Measurements from ENCODE around the gene TRIP10. TPM values are rescaled to one million over a fixed set of nuclear protein-coding genes. Genes with fewer than 3 reads are reported as not detected.

The TRIP10 gene
- total RNA-seq, 4 donors from 2014 or later = 48.9 to 65.8 (median 58.8) TPM

GRCh38 chr19:6718741-6719539, 20.5 kb upstream of the TRIP10 start:
- no peak for DNase-seq

GRCh38 chr19:6719540-6719861, 20.0 kb upstream of the TRIP10 start:
- no peaks in the 10 kb centered on the region for H3K27me3 ChIP-seq
- peaks cover 12 to 26% of the 10 kb centered on the region in 2 donors for H3K4me1 ChIP-seq
- DNase-seq = no peak
- WGBS, 2 donors = 76 to 78% methylated on average over 6 of the region's 6 CpGs
- intact Hi-C loops (cut with DNase I) = no loop called here
- no peaks in the 10 kb centered on the region for H3K36me3 ChIP-seq
- TF ChIP-seq CTCF (IDR thresholded peaks at IDR 0.05) (no peak), POLR2A (IDR thresholded peaks at IDR 0.05) (no peak)
- no peak overlapping the region for H3K4me3 ChIP-seq (replicated peaks in 1 of 3)
- no peak overlapping the region for H3K27ac ChIP-seq
- H3K9me3 ChIP-seq = no peaks in the 10 kb centered on the region

More at GRCh38 chr19:6718741-6719539, 20.5 kb upstream of the TRIP10 start:
- Histone ChIP-seq H3K27ac (no peak overlapping the region), H3K36me3 (no peaks in the 10 kb centered on the region), H3K27me3 (no peaks in the 10 kb centered on the region), H3K4me3 (replicated peaks in 1 of 3) (no peak overlapping the region), H3K4me1 (peaks cover 12 to 26% of the 10 kb centered on the region in 2 donors), H3K9me3 (no peaks in the 10 kb centered on the region)
- intact Hi-C loops (cut with DNase I) = no loop called here
- TF ChIP-seq POLR2A (IDR thresholded peaks at IDR 0.05) = no peak
- no peak for TF ChIP-seq CTCF (IDR thresholded peaks at IDR 0.05)
- WGBS, 2 donors = 80 to 88% methylated on average over 17 to 21 of the region's 21 CpGs

- Histone ChIP-seq H3K27me3 (no peaks in the 10 kb centered on the region), H3K4me1 (peaks cover 12 to 26% of the 10 kb centered on the region in 2 donors), H3K4me3 (replicated peaks in 1 of 3) (no peak overlapping the region), H3K9me3 (no peaks in the 10 kb centered on the region), H3K36me3 (no peaks in the 10 kb centered on the region), H3K27ac (no peak overlapping the region)
- no peak for DNase-seq
- TF ChIP-seq POLR2A (IDR thresholded peaks at IDR 0.05) (no peak), CTCF (IDR thresholded peaks at IDR 0.05) (no peak)
- intact Hi-C loops (cut with DNase I) = no loop called here
- WGBS, 2 donors = 91 to 93% methylated on average over 3 of the region's 3 CpGs
These were observed 19.5 kb upstream of the TRIP10 start for GRCh38 chr19:6719992-6720368.

- TF ChIP-seq POLR2A (IDR thresholded peaks at IDR 0.05) (no peak), CTCF (IDR thresholded peaks at IDR 0.05) (no peak)
- no peaks in the 10 kb centered on the region for H3K27me3 ChIP-seq
- H3K4me3 ChIP-seq (replicated peaks in 1 of 3) = no peak within 1 kb of the TSS
- peak in 1 of 2 donors; percentile 14 for DNase-seq
- no peaks in the 10 kb centered on the region for H3K9me3 ChIP-seq
- no peak within 1 kb of the TSS for H3K27ac ChIP-seq
- intact Hi-C loops (cut with DNase I) = no loop called here
- H3K36me3 ChIP-seq = no peaks in the 10 kb centered on the region
- 74 to 89% methylated on average over 4 of the region's 4 CpGs for WGBS, 2 donors
- peaks cover 12 to 26% of the 10 kb centered on the region in 2 donors for H3K4me1 ChIP-seq
These were observed 18.9 kb upstream of the TRIP10 start, which contains the start of gene C3 for GRCh38 chr19:6720369-6721137. Gene C3, minus strand, starts transcription at chr19:6720650. Its CDS starts 61 bp downstream, at chr19:6720589.

- no peak for DNase-seq
- TF ChIP-seq POLR2A (IDR thresholded peaks at IDR 0.05) = no peak
- TF ChIP-seq CTCF (IDR thresholded peaks at IDR 0.05) = no peak
- Histone ChIP-seq H3K36me3 (no peaks in the 10 kb centered on the region), H3K4me1 (peaks cover 12 to 26% of the 10 kb centered on the region in 2 donors), H3K9me3 (no peaks in the 10 kb centered on the region), H3K4me3 (replicated peaks in 1 of 3) (no peak overlapping the region), H3K27ac (no peak overlapping the region), H3K27me3 (no peaks in the 10 kb centered on the region)
- intact Hi-C loops (cut with DNase I) = no loop called here
These were observed 18.4 kb upstream of the TRIP10 start for GRCh38 chr19:6721138-6721474.

All from thyroid gland (tissue), 4 donors.